ENCODE results near the gene RNF151. TPM values are rescaled to one million over a fixed set of nuclear protein-coding genes. Genes with fewer than 3 reads are reported as not detected.
A peak's percentile ranks its signal among the peaks of the same experiment; 100 is the strongest.
"Not testable (repeated sequence)": the region's sequence is repeated elsewhere in the genome, so short reads cannot be mapped to it uniquely, and the experiment has no call there.

The RNF151 gene
- total RNA-seq, 2 experiments from 2014 or later, result not detected

DNA sequence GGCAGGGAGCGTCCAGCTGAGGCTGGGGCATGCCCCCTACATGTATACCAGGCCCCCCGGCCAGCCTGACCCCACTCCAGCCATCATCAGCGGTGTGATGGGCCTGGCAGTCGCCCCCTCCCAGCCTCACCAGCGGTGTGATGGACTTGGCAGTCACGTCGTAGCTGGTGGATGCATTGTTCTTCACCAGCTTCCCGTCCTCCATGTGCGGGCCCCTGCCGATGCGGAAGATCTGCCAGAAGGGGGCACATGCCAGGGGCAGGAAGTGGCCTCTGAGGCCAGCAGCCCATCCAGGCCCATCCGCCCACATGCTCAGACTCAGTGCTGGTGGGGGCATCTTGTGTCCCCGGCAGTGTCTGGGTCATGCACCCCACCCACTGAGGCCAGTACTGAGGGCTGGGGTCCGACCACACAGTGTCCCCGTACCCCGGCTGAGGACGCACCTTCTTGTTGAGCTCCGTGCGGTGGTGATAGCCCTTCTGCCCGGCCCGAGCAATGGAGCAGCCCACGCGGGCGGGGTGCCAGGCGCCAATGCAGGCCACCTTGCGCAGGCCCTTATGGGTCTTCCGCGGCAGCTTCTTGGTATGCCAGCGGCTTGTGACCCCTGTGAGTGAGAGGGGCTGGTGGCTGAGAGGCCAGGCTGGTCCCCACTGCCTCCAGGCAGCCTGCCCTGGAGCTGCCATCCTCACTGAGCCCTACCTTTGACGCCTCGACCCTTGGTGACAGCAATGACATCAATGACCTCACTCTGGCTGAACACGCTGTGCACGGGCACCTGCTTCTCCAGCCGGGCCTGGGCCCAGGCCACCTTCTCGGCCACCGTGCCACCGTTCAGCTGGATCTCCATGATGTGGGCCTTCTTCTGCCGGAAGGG lies 19.9 kb upstream of the RNF151 start:
- no peaks in the 10 kb centered on the region for H3K9me3 Mint-ChIP-seq
- peaks cover 14% of the 10 kb centered on the region for H3K4me1 Mint-ChIP-seq
- no peaks in the 10 kb centered on the region for H3K27me3 Mint-ChIP-seq
- H3K4me3 Mint-ChIP-seq, result no peak overlapping the region
- no peak for DNase-seq
- H3K27ac Mint-ChIP-seq, result no peak overlapping the region
- no peaks in the 10 kb centered on the region for H3K36me3 Mint-ChIP-seq

DNA sequence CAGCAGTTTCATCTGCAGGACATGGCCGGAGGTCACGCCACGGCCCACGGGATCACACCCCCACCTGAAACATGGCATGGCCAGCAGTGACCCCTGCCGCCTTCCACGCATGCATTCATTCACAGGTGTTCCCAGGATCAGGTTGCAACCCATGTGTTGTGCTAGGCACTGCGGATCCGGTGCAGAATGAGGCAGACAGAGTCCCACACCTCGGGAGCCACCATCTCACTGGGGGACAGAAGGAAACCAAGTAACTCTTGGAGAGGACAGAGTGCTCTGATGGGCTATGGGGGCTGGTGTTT lies 19.3 kb upstream of the RNF151 start:
- no peak for DNase-seq
- Mint-ChIP-seq H3K27ac (no peak overlapping the region), H3K4me3 (no peak overlapping the region), H3K4me1 (peaks cover 10% of the 10 kb centered on the region), H3K36me3 (no peaks in the 10 kb centered on the region), H3K9me3 (no peaks in the 10 kb centered on the region), H3K27me3 (no peaks in the 10 kb centered on the region)

DNA sequence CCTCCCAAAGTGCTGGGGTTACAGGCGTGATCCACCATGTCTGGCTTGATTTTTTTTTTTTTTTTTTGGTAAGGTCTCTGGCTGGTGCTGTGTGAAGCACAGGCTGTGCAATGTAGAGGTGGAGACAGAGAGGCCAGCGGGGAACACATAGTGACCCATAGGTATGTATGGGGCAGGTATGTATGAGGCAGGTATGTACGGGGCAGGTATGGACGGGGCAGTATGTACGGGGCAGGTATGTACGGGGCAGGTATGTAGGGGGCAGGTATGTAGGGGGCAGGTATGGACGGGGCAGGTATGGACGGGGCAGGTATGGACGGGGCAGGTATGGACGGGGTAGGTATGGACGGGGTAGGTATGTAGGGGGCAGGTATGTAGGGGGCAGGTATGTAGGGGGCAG lies 17.1 kb upstream of the RNF151 start:
- H3K27me3 Mint-ChIP-seq, result no peaks in the 10 kb centered on the region
- no peak for DNase-seq
- no peaks in the 10 kb centered on the region for H3K9me3 Mint-ChIP-seq
- H3K4me1 Mint-ChIP-seq, result peaks cover under 1% of the 10 kb centered on the region
- H3K4me3 Mint-ChIP-seq, result no peak overlapping the region
- H3K36me3 Mint-ChIP-seq, result no peaks in the 10 kb centered on the region
- H3K27ac Mint-ChIP-seq, result no peak overlapping the region

DNA sequence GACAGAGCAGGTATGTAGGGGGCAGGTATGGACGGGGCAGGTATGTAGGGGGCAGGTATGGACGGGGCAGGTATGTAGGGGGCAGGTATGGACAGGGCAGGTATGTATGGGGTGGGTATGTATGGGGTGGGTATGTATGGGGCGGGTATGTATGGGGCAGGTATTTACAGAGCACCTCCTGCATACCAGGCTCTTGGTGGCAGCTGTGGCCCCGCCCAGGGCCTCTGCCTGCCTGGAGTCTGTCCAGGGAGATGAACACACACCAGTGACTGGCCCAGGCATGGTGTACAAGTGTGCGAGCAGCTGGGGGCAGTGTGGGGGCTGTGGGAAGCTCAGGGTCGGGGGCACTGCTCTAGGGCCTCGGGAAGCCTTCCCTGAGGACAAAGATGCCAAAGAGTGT lies 16.6 kb upstream of the RNF151 start:
- H3K9me3 Mint-ChIP-seq, result no peaks in the 10 kb centered on the region
- no peaks in the 10 kb centered on the region for H3K36me3 Mint-ChIP-seq
- H3K27me3 Mint-ChIP-seq, result no peaks in the 10 kb centered on the region
- H3K27ac Mint-ChIP-seq, result no peak overlapping the region
- no peaks in the 10 kb centered on the region for H3K4me1 Mint-ChIP-seq
- H3K4me3 Mint-ChIP-seq, result no peak overlapping the region
- DNase-seq, result no peak

DNA sequence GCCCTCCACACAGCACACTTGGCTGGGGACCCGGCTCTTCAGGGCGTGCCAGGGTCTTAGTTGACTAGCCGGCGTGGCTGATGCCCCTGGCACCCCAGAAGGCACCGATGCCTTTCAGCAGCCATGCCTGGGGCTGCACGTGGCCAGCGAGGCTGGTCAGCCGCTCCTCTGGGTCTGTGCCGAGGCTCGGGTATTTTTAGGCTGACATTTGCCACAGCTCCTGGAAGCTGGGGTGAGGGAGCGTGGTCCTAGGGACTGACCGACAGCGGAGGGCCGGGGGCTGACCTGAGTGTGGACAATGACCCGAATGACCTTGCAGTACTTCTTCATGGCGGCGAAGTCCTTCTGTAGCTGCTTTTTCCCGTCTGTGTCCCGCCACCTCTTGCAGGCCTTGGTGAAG lies 16.1 kb upstream of the RNF151 start:
- H3K36me3 Mint-ChIP-seq, result no peaks in the 10 kb centered on the region
- no peaks in the 10 kb centered on the region for H3K4me1 Mint-ChIP-seq
- H3K27me3 Mint-ChIP-seq, result no peaks in the 10 kb centered on the region

DNA sequence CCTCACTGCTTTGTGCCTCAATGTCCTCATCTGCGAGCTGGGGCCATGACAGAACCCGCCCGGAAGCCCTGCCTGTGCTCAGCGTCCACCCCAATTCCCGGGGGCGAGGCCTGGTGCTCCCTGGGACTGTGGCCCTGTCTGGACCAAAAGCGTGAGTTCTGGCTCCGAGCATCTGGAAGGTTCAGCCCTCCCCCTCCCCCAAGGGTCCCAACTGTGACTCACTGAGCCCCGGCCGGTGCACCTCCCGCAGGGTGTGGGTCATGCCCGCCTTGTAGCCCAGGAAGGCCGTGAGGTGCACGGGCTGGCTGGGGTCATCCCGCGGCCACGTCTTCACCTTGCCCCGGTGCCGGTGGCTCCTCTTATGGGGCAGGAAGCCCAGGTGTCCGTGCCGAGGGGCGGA lies 12.9 kb upstream of the RNF151 start:
- Mint-ChIP-seq H3K4me1 (no peaks in the 10 kb centered on the region), H3K4me3 (no peak overlapping the region), H3K27ac (no peak overlapping the region), H3K27me3 (peaks cover 2% of the 10 kb centered on the region), H3K36me3 (no peaks in the 10 kb centered on the region), H3K9me3 (no peaks in the 10 kb centered on the region)
- DNase-seq, result no peak

More for the DNA sequence above, 16.1 kb upstream of the RNF151 start:
- Mint-ChIP-seq H3K4me3 (no peak overlapping the region), H3K9me3 (no peaks in the 10 kb centered on the region), H3K27ac (no peak overlapping the region)
- no peak for DNase-seq

DNA sequence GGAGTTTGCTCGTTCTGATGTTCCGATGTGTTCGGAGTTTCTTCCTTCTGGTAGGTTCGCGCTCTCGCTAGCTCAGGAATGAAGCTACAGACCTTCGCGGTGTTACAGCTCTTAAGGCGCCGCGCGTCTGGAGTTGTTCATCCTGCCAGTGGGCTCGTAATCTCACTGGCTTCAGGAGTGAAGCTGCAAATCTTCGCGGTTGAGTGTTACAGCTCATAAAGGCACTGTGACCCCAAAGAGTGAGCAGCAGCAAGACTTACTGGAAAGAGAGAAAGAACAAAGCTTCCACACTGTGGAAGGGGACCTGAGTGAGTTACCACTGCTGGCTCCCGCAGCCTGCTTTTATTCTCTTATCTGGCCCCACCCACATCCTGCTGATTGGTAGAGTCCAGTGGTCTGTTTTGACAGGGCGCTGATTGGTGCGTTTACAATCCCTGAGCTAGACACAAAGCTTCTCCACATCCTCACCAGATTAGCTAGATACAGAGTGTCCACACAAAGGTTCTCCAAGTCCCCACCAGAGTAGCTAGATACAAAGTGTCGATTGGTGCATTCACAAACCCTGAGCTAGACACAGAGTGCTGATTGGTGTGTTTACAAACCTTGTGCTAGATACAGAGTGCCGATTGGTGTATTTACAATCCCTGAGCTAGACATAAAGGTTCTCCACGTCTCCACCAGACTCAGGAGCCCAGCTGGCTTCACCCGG lies 9.1 kb upstream of the RNF151 start:
- not testable (repeated sequence) for DNase-seq, H3K9me3 Mint-ChIP-seq, H3K27ac Mint-ChIP-seq, H3K4me3 Mint-ChIP-seq
- Mint-ChIP-seq H3K27me3 (peaks cover 14% of the 10 kb centered on the region), H3K4me1 (peaks cover 29% of the 10 kb centered on the region), H3K36me3 (peaks cover 27% of the 10 kb centered on the region)

DNA sequence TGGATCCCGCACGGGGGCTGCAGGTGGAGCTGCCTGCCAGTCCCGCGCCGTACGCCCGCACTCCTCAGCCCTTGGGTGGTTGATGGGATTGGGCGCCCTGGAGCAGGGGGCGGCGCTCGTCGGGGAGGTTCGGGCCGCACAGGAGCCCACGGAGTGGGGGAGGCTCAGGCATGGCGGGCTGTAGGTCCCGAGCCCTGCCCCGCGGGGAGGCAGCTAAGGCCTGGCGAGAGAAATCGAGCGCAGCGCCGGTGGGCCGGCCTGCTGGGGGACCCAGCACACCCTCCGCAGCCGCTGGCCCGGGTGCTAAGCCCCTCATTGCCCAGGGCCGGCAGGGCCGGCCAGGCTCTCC lies 8.5 kb upstream of the RNF151 start:
- Mint-ChIP-seq H3K36me3 (peaks cover 33% of the 10 kb centered on the region), H3K27me3 (peaks cover 17% of the 10 kb centered on the region)
- H3K9me3 Mint-ChIP-seq, result not testable (repeated sequence)

DNA sequence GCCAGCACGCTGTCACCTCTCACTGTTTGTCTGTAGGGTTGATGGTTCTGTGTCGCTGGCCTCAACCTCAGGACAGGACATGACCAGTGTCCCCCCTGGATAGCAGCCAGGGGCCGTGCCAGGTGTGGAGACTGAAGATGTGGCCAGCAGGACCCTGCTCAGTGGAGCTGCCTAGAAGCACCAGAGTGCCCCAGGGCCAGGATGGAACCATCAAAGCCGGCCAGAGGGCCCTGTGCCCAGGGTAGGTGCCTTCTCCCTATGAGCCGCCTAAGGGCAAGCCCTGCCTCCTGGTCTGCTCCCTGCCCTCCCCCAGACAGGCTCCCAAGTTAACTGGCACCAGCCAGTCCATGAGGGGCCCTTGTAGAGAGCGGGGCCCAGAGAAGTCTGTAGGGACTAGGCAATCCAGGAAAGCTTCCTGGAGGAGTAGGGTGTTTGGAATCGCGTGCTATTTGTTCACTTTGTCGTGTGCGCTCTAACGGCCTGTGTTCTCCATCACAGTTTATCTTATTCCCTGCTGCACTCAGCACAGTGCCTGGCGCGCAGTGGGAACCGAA lies 7.9 kb upstream of the RNF151 start:
- Mint-ChIP-seq H3K9me3 (no peaks in the 10 kb centered on the region), H3K4me1 (peaks cover 36% of the 10 kb centered on the region), H3K36me3 (peaks cover 39% of the 10 kb centered on the region), H3K4me3 (peak overlapping the region; percentile 92), H3K27me3 (peaks cover 23% of the 10 kb centered on the region), H3K27ac (peak overlapping the region; percentile 58)
- no peak for DNase-seq

More for the DNA sequence above, 8.5 kb upstream of the RNF151 start:
- DNase-seq, H3K4me3 Mint-ChIP-seq, H3K27ac Mint-ChIP-seq: not testable (repeated sequence)
- peaks cover 33% of the 10 kb centered on the region for H3K4me1 Mint-ChIP-seq

DNA sequence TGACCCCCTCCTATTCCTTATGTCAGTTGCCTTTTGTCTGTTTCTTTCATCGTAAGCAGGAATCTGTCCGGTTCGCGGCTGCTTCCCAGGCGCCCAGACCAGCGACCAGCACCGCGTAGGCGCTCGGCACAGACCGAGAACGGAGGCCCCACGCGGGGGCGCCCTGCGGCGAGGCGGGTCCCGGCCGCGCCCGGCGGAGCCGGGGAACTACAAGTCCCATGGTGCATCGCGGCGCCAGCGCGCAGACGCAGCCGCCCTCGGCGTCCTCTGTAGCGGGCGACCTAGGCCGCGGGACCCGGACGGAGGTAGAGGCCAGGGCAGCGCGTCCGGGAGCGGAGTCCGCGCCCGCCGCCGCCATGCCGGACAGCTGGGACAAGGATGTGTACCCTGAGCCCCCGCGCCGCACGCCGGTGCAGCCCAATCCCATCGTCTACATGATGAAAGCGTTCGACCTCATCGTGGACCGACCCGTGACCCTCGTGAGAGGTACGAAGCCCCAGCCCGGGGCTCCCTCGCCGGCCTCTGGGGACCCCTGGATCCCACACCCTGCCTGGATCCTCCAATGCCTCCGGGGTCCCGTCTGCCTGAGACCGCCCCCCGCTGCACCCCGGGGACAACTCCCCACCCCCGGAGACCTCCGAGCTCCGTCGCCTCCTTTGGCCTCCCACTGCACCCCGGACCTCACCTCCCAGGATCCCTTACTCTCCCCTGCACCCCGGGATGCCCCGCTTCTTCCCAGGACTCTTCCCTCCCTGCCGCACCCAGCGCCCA lies 7.2 kb upstream of the RNF151 start, which contains the start of gene NDUFB10:
NDUFB10 (plus strand) TSS at position 270 of the 771 bp plus-strand sequence; CDS start at position 357, 87 bp downstream.
- peak; percentile 94 for DNase-seq
- Mint-ChIP-seq H3K36me3 (peaks cover 45% of the 10 kb centered on the region), H3K4me1 (peaks cover 40% of the 10 kb centered on the region), H3K27me3 (peaks cover 27% of the 10 kb centered on the region), H3K27ac (peak within 1 kb of the TSS; percentile 90), H3K4me3 (peak within 1 kb of the TSS; percentile 92), H3K9me3 (no peaks in the 10 kb centered on the region)

DNA sequence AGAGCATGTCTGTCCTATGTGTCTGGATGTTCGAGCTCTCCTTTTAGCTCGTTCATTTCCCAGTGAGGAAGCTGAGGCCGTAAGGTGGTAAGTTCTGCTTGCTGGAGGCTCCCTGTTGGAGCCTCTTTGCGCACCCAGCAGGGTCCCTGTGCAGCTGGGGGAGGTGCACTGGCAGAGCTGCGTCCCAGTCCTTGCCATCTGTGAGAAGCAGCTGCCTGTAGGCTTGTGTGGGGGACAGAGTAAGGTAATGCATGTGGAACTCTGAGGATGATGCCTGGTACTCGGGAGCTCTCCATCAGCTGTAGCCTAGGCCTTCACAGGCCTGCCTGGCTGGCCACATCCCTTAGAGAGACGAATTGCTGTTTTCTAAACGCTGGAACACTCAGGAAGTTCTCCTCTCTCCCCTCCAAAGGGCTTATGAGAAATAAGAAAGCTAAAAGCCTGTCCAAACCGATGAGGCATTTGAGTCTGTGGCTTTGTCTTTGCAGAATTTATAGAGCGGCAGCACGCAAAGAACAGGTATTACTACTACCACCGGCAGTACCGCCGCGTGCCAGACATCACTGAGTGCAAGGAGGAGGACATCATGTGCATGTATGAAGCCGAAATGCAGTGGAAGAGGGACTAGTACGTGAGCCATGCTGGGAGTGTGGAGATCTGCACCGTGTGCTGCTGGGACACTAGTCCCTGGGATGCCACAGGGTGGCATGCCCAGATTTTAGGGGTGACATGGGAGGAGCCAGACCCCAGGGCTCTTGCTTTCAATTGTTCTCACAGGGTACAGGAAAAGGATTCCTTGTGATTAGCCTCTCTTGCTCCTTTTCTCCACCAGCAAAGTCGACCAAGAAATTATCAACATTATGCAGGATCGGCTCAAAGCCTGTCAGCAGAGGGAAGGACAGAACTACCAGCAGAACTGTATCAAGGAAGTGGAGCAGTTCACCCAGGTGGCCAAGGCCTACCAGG lies 5.7 kb upstream of the RNF151 start:
- DNase-seq, result peak; percentile 49
- peaks cover 56% of the 10 kb centered on the region for H3K36me3 Mint-ChIP-seq
- peaks cover 27% of the 10 kb centered on the region for H3K27me3 Mint-ChIP-seq
- H3K27ac Mint-ChIP-seq, result peak overlapping the region; percentile 90
- H3K9me3 Mint-ChIP-seq, result no peaks in the 10 kb centered on the region
- peaks cover 42% of the 10 kb centered on the region for H3K4me1 Mint-ChIP-seq
- peak overlapping the region; percentile 92 for H3K4me3 Mint-ChIP-seq

DNA sequence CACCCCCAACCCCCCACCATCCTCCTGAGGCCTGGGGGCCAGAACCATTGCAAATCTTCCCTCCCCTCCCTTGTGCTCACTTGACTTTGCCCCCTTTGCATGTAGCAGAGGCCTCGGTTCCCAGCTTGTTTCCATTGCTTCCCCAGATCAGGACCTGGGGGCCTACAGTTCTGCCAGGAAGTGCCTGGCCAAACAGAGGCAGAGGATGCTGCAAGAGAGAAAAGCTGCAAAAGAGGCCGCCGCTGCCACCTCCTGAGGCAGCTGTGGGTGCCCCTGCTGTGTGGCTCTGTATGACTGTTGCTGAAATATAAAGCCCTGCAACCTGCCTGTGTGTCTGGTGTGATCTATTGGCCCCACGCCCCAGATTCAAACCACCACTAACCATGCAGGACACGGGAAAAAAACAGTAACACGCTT lies 5.0 kb upstream of the RNF151 start:
- Mint-ChIP-seq H3K4me3 (peak overlapping the region; percentile 96), H3K4me1 (peaks cover 42% of the 10 kb centered on the region), H3K27me3 (peaks cover 27% of the 10 kb centered on the region), H3K9me3 (no peaks in the 10 kb centered on the region), H3K27ac (peak overlapping the region; percentile 89), H3K36me3 (peaks cover 57% of the 10 kb centered on the region)
- DNase-seq, result no peak

DNA sequence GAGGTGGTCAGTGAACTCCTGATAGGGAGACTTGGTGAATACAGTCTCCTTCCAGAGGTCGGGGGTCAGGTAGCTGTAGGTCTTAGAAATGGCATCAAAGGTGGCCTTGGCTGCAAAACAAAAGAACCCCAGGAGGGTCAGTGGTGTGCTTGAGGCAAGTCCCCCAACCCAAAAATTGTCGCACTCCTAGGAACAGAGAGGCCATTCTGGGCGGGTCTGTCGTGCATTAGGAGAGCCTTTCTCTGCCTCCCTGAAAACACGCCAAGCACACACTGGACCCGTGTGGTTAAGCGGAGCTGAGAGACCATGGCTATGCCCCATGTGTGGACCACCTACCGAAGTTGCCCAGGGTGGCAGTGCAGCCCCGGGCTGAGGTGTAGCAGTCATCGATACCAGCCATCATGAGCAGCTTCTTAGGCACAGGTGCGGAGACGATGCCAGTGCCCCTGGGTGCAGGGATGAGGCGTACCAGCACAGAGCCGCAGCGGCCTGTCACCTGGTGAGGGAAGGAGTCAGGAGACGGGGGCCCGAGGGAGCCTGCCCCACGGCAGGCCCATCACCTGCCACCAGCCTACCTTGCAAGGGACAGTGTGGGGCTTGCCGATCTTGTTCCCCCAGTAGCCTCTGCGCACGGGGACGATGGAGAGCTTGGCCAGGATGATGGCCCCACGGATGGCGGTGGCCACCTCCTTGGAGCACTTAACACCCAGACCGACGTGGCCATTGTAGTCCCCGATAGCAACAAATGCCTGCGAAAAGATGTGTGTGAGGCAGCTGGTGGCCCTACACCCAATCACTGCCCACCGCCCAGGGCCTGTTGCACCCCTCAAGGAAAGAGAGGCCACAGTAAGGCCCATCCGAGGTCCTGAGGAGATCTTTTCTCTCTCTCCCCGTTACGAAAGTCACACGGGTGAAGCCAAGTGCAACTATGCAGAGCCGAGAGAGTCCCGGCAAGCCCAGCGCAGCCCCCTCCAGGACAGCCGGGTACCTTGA lies 4.2 kb upstream of the RNF151 start:
- not testable (repeated sequence) for H3K9me3 Mint-ChIP-seq, DNase-seq
- Mint-ChIP-seq H3K27me3 (peaks cover 25% of the 10 kb centered on the region), H3K36me3 (peaks cover 57% of the 10 kb centered on the region), H3K4me3 (peak overlapping the region; percentile 96), H3K27ac (peak overlapping the region; percentile 89), H3K4me1 (peaks cover 43% of the 10 kb centered on the region)
